ENCODE results near the gene FZD10. TPM values are rescaled to one million over a fixed set of nuclear protein-coding genes. Genes with fewer than 3 reads are reported as not detected.

FZD10 gene
- total RNA-seq, 2 experiments from 2014 or later = not detected

DNA sequence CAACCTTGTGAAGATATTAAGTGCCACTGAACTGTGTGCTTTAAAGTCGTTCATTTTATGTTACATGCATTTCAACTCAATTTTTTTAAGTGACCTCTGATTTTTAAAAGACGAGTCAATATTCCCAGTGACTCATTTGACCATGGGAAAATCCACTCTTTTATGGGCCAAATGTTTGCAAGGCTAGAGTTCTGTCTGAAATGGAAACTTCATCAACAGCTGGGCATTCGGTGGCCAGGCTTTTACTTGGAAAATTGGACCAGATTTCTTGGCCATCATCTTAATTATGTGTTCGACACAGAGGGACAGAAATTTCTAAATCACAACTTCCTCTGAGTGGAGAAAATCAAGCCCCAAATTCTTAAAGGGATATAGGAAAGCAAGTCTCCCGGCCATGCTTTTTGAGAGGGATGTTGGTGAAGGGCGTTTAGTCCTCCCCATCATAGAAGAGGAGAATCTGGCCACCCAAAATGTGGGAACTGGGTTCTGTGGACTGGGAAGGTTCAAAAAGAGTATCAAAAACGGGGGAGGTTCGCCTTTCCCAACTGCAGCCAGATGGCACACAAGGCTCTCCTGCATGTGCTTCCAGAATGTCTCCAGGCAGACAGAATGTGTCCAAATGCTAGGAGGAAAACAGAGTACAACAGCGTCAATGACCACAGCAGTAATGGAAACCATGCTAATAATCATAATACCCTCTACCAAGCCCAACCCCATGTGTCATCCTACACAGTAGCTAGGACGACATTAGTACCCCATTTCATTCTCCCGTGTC is 40.9 kb upstream of the FZD10 start:
- no peaks in the 10 kb centered on the region for H3K36me3 Mint-ChIP-seq (ENCODE audit: low read depth)
- Histone ChIP-seq H3K27ac (ENCODE audit: low read depth in 1 of 2, low read length in 2 of 2) (no peak overlapping the region), H3K36me3 (ENCODE audit: insufficient read depth, low read length) (no peaks in the 10 kb centered on the region), H3K9me3 (ENCODE audit: control insufficient read depth in 1 of 2, insufficient read depth in 1 of 2, low read length in 2 of 2) (peaks cover 0 to 40% of the 10 kb centered on the region in 2 experiments), H3K4me1 (ENCODE audit: insufficient read depth, low read length) (no peaks in the 10 kb centered on the region), H3K27me3 (ENCODE audit: control insufficient read depth in 1 of 2, insufficient read depth in 2 of 2, low read length in 2 of 2) (no peaks in the 10 kb centered on the region), H3K4me3 (ENCODE audit: low read length) (no peak overlapping the region)
- no peaks in the 10 kb centered on the region for H3K4me1 Mint-ChIP-seq (ENCODE audit: low read depth)
- peaks cover 17% of the 10 kb centered on the region for H3K27me3 Mint-ChIP-seq
- CTCF ChIA-PET = no interaction called here
- POLR2A ChIA-PET = no interaction called here
- H3K4me3 Mint-ChIP-seq = no peak overlapping the region
- DNase-seq (no peak), ATAC-seq (ENCODE audit: poor library complexity) (no peak)
- TF ChIP-seq CTCF (IDR thresholded peaks at IDR 0.05) = no peak
- intact Hi-C loops (cut with DNase I, micrococcal nuclease) = no loop called here
- H3K9me3 Mint-ChIP-seq = no peaks in the 10 kb centered on the region
- no peak overlapping the region for H3K27ac Mint-ChIP-seq

DNA sequence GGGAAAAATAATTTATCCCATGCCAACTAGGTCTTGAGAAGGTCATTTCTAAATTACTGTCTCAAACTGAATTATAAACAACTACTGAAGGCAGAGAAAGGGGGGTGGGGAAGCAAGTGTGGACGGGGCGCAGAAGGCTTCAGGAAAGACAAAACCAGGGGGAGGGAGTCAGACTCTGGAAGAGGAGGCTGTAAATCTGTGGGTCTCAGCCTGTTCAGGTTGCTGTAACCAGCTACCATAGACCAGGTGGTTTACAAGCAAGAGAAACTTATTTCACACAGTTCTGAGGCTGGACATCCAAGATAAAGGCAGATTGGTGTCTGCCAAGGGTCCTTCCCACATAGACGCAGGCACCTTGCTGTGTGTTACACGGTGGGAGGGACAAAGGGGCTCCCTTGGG is 39.9 kb upstream of the FZD10 start:
- H3K9me3 Mint-ChIP-seq = no peaks in the 10 kb centered on the region
- H3K4me3 ChIP-seq (ENCODE audit: low read length) = no peak overlapping the region
- no peaks in the 10 kb centered on the region for H3K27me3 ChIP-seq (ENCODE audit: control insufficient read depth in 1 of 2, insufficient read depth in 2 of 2, low read length in 2 of 2)
- TF ChIP-seq CTCF (IDR thresholded peaks at IDR 0.05) = no peak
- H3K27ac Mint-ChIP-seq = no peak overlapping the region
- H3K36me3 ChIP-seq (ENCODE audit: insufficient read depth, low read length) = no peaks in the 10 kb centered on the region
- CTCF ChIA-PET = no interaction called here
- ATAC-seq (ENCODE audit: poor library complexity) (no peak), DNase-seq (no peak)
- peaks cover 0 to 34% of the 10 kb centered on the region in 2 experiments for H3K9me3 ChIP-seq (ENCODE audit: control insufficient read depth in 1 of 2, insufficient read depth in 1 of 2, low read length in 2 of 2)
- POLR2A ChIA-PET = no interaction called here
- H3K27me3 Mint-ChIP-seq = peaks cover 17% of the 10 kb centered on the region
- no peaks in the 10 kb centered on the region for H3K36me3 Mint-ChIP-seq (ENCODE audit: low read depth)
- no peaks in the 10 kb centered on the region for H3K4me1 Mint-ChIP-seq (ENCODE audit: low read depth)
- no peak overlapping the region for H3K27ac ChIP-seq (ENCODE audit: low read depth in 1 of 2, low read length in 2 of 2)
- no peak overlapping the region for H3K4me3 Mint-ChIP-seq
- no peaks in the 10 kb centered on the region for H3K4me1 ChIP-seq (ENCODE audit: insufficient read depth, low read length)
- intact Hi-C loops (cut with DNase I, micrococcal nuclease) = no loop called here

DNA sequence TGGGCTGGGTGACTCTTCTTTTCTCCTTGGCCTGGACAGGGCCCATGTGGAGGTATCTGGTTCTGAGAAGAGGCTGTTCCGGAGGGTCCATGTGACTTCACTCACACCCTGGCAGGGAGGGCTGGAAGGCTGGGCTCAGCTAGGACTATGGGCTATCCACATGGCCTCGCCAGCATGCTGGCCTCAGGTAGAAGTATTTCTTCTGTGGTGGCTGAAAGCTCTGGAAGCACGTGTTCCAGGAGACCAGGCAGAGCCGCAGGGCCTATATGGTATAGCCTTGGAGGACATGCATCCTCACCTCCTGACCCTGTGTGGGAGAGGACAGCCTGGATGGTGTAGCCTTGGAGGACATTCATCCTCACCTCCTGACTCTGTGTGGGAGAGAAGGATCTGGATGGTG is 38.2 kb upstream of the FZD10 start:
- TF ChIP-seq CTCF (IDR thresholded peaks at IDR 0.05) = no peak
- Mint-ChIP-seq H3K9me3 (no peaks in the 10 kb centered on the region), H3K4me3 (no peak overlapping the region), H3K4me1 (ENCODE audit: low read depth) (no peaks in the 10 kb centered on the region), H3K36me3 (ENCODE audit: low read depth) (no peaks in the 10 kb centered on the region), H3K27me3 (peaks cover 17% of the 10 kb centered on the region), H3K27ac (no peak overlapping the region)
- no peaks in the 10 kb centered on the region for H3K4me1 ChIP-seq (ENCODE audit: insufficient read depth, low read length)
- no peak overlapping the region for H3K4me3 ChIP-seq (ENCODE audit: low read length)
- no peaks in the 10 kb centered on the region for H3K27me3 ChIP-seq (ENCODE audit: control insufficient read depth in 1 of 2, insufficient read depth in 2 of 2, low read length in 2 of 2)
- H3K9me3 ChIP-seq (ENCODE audit: control insufficient read depth in 1 of 2, insufficient read depth in 1 of 2, low read length in 2 of 2) = peaks cover 0 to 39% of the 10 kb centered on the region in 2 experiments
- ATAC-seq (ENCODE audit: poor library complexity) (no peak), DNase-seq (no peak)
- H3K36me3 ChIP-seq (ENCODE audit: insufficient read depth, low read length) = no peaks in the 10 kb centered on the region
- ChIA-PET CTCF (no interaction called here), POLR2A (interaction anchor here (0.9 kb wide), 1 partner anchor 9 kb away, joined by 3 read pairs; no protein-coding TSS in a partner anchor)
- intact Hi-C loops (cut with DNase I, micrococcal nuclease) = no loop called here
- H3K27ac ChIP-seq (ENCODE audit: low read depth in 1 of 2, low read length in 2 of 2) = no peak overlapping the region

Measured in CD4-positive, alpha-beta T cell (primary cell).